Keratinocyte (primary cell): ENCODE data around the gene RNF5. TPM values are rescaled to one million over a fixed set of nuclear protein-coding genes. Genes with fewer than 3 reads are reported as not detected.

Experiments used
- DNase-seq: peaks from one replicate; pipeline ENCODE4 v3.0.0-alpha.2; 2011; ENCODE audit warnings: low read depth, missing footprints, low spot score
- FAIRE-seq: peaks from 2 replicates; lab custom pipeline; 2011; peaks lifted over from hg19 to GRCh38; lab: Jason Lieb, UNC
- H2AFZ ChIP-seq: 2 replicates; pipeline ENCODE4 v1.6.0; 2012; ENCODE audit warnings: low read length, control low read depth, inconsistent platforms; ENCODE audit not compliant: control insufficient read depth
- H3K27ac ChIP-seq: 2 replicates; pipeline ENCODE4 v1.5.1; 2011; ENCODE audit warnings: low read length; ENCODE audit not compliant: control insufficient read depth, insufficient read depth
- H3K27me3 ChIP-seq: 3 replicates; pipeline ENCODE4 v1.6.0; 2011; ENCODE audit warnings: low read length; ENCODE audit not compliant: control insufficient read depth, insufficient read depth; ENCODE audit errors: extremely low read depth
- H3K36me3 ChIP-seq, 2 experiments: 2 replicates in 1 of 2; 3 replicates in 1 of 2; pipeline ENCODE4 v1.5.1; 2011; ENCODE audit warnings: low read length in 2 of 2, mild to moderate bottlenecking in 1 of 2; ENCODE audit not compliant: control insufficient read depth in 2 of 2, insufficient read depth in 2 of 2; ENCODE audit errors: extremely low read depth in 1 of 2
- H3K4me1 ChIP-seq: 3 replicates; pipeline ENCODE4 v1.5.1; 2011; ENCODE audit warnings: low read length; ENCODE audit not compliant: control insufficient read depth, insufficient read depth; ENCODE audit errors: extremely low read depth
- H3K4me2 ChIP-seq: 3 replicates; pipeline ENCODE4 v1.6.0; 2011; ENCODE audit warnings: low read depth, low read length; ENCODE audit not compliant: control insufficient read depth, insufficient read depth; ENCODE audit errors: extremely low read depth
- H3K4me3 ChIP-seq, 3 experiments: fragments of 200-600 bp in 1 of 3; sonication (generic) in 1 of 3; 2 replicates in 2 of 3; 3 replicates in 1 of 3; pipeline ENCODE4 v1.5.1; 2011 to 2016; ENCODE audit warnings: low read length in 3 of 3, mild to moderate bottlenecking in 3 of 3, control low read depth in 2 of 3, inconsistent platforms in 1 of 3, low read depth in 1 of 3, mixed read lengths in 1 of 3, mixed run types in 1 of 3, moderate library complexity in 1 of 3; ENCODE audit not compliant: control insufficient read depth in 2 of 3, insufficient read depth in 2 of 3; ENCODE audit errors: extremely low read depth in 1 of 3
- H3K79me2 ChIP-seq: 2 replicates; pipeline ENCODE4 v1.6.0; 2012; ENCODE audit warnings: low read length; ENCODE audit not compliant: control insufficient read depth, insufficient read depth
- H3K9ac ChIP-seq: 3 replicates; pipeline ENCODE4 v1.6.0; 2011; ENCODE audit warnings: low read length; ENCODE audit not compliant: control insufficient read depth, insufficient read depth; ENCODE audit errors: extremely low read depth
- H3K9me1 ChIP-seq: 3 replicates; pipeline ENCODE4 v1.6.0; 2011; ENCODE audit warnings: low read length; ENCODE audit not compliant: control insufficient read depth, insufficient read depth; ENCODE audit errors: extremely low read depth
- H3K9me3 ChIP-seq: 2 replicates; pipeline ENCODE4 v1.5.1; 2012; ENCODE audit warnings: low read depth, low read length; ENCODE audit not compliant: control insufficient read depth
- H4K20me1 ChIP-seq: 3 replicates; pipeline ENCODE4 v1.6.0; 2011; ENCODE audit warnings: low read length; ENCODE audit not compliant: control insufficient read depth, insufficient read depth; ENCODE audit errors: extremely low read depth
- CTCF ChIP-seq, 3 experiments: IDR thresholded peaks in 1 of 3; conservative IDR thresholded peaks in 1 of 3; optimal IDR thresholded peaks in 1 of 3; 2 replicates in 2 of 3; 3 replicates in 1 of 3; pipeline versions ENCODE3 to v1.5.1; 2011; ENCODE audit warnings: low read length in 3 of 3, mild to moderate bottlenecking in 3 of 3, moderate library complexity in 2 of 3, control low read depth in 1 of 3, inconsistent platforms in 1 of 3; ENCODE audit not compliant: insufficient read depth in 2 of 3; ENCODE audit errors: extremely low read depth in 1 of 3
- EZH2 ChIP-seq: IDR thresholded peaks from one replicate; pipeline ENCODE4 v1.6.1; 2012; ENCODE audit warnings: inconsistent platforms, mild to moderate bottlenecking, low read length, moderate library complexity
- dilution Hi-C: fragments of 300-500 bp; cut with MboI; formaldehyde crosslinking; loops from one replicate; pipeline ENCODE4 v1.7.0; 2020; ENCODE audit warnings: low sequenced_read_pairs; ENCODE audit not compliant: extremely low pct_ligation_motif_present
- polyA plus RNA-seq, 5 experiments: library from polyadenylated mRNA; depleted of rRNA in 3 of 5; stranded (reverse) in 3 of 5; stranded (forward) in 1 of 5; unstranded in 1 of 5; fragments of >200 nt; gene quantifications; 1 replicate in 1 of 5; 2 replicates in 3 of 5; 3 replicates in 1 of 5; pipeline versions ENCODE4 v1.2.1 to v1.2.3, GENCODE V29; 2011 to 2012; ENCODE audit warnings: missing spikeins in 2 of 5, low read depth in 1 of 5, low replicate concordance in 1 of 5

Gene RNF5
- polyA plus RNA-seq, 1 donor (not counting 4 experiments of a cell fraction or from before 2014, with no cell fraction given), result 33.2 TPM

- no peak for DNase-seq
- H3K27ac ChIP-seq, result no peak overlapping the region
- no peaks in the 10 kb centered on the region for H3K4me1 ChIP-seq
- no peak overlapping the region for H2AFZ ChIP-seq
- TF ChIP-seq EZH2, result no peak
- TF ChIP-seq CTCF (optimal IDR thresholded peaks at IDR 0.05 in 1 of 3, IDR thresholded peaks at IDR 0.05 in 1 of 3, conservative IDR thresholded peaks at IDR 0.05 in 1 of 3; ENCODE audit: extremely low read depth in 1 of 3, insufficient read depth in 2 of 3, low read length in 3 of 3), result no peak
- FAIRE-seq, result no peak
- no peaks in the 10 kb centered on the region for H3K9me3 ChIP-seq
- no peaks in the 10 kb centered on the region for H3K9me1 ChIP-seq
- H3K79me2 ChIP-seq, result no peaks in the 10 kb centered on the region
- no peak overlapping the region for H3K4me3 ChIP-seq
- H3K36me3 ChIP-seq, result no peaks in the 10 kb centered on the region
- dilution Hi-C loops, result no loop called here
- no peaks in the 10 kb centered on the region for H4K20me1 ChIP-seq
- no peak overlapping the region for H3K4me2 ChIP-seq
- H3K9ac ChIP-seq, result no peak overlapping the region
- H3K27me3 ChIP-seq, result no peaks in the 10 kb centered on the region
Observed at GRCh38 chr6:32137454-32137853, 40.8 kb upstream of the RNF5 start.

- Histone ChIP-seq H3K4me1 (no peaks in the 10 kb centered on the region), H3K4me3 (no peak overlapping the region), H3K4me2 (no peak overlapping the region), H4K20me1 (no peaks in the 10 kb centered on the region), H3K9me3 (no peaks in the 10 kb centered on the region), H3K79me2 (no peaks in the 10 kb centered on the region), H3K9ac (no peak overlapping the region), H3K9me1 (no peaks in the 10 kb centered on the region), H3K27ac (no peak overlapping the region), H3K36me3 (no peaks in the 10 kb centered on the region), H3K27me3 (no peaks in the 10 kb centered on the region), H2AFZ (no peak overlapping the region)
- dilution Hi-C loops, result no loop called here
- no peak for TF ChIP-seq CTCF (optimal IDR thresholded peaks at IDR 0.05 in 1 of 3, IDR thresholded peaks at IDR 0.05 in 1 of 3, conservative IDR thresholded peaks at IDR 0.05 in 1 of 3; ENCODE audit: extremely low read depth in 1 of 3, insufficient read depth in 2 of 3, low read length in 3 of 3)
- TF ChIP-seq EZH2, result no peak
- FAIRE-seq (no peak), DNase-seq (no peak)
Observed at GRCh38 chr6:32139590-32139989, 38.6 kb upstream of the RNF5 start.
